K562 treated with DMSO at 1 percent for 12 hours (cell line): ENCODE measurements around the gene WASF3. TPM values are rescaled to one million over a fixed set of nuclear protein-coding genes. Genes with fewer than 3 reads are reported as not detected.

Experiments used
- total RNA-seq: library from RNA; unstranded; fragments of 300-600 nt; gene quantifications from 2 replicates; pipeline ENCODE4 v1.2.3, GENCODE V29; 2022; ENCODE audit not compliant: insufficient read depth

The WASF3 gene
- 0.16 TPM in 1 of 2 replicates, not detected in the other for total RNA-seq

GRCh38 chr13:26557393-26558073, at the start of gene WASF3:
Gene WASF3, plus strand, starts transcription at chr13:26557683. Its CDS starts 84,588 bp downstream, at chr13:26642271.

Other genes with a start within 250 kb of the WASF3 start
- gene GPR12, start 203.1 kb downstream of the WASF3 start, total RNA-seq: not detected in 2 replicates